Activated CD4-positive, alpha-beta T cell treated with anti-CD3 and anti-CD28 coated beads, Interleukin-10, Interleukin-2, amounts not matched to agents 100 ng/mL and 50 ng/mL, durations not matched to agents 16 hours and 8 hours (primary cell): ENCODE measurements around the gene BABAM1.

Experiments used
- DNase-seq: peaks from one replicate; pipeline ENCODE4 v3.0.0-alpha.2; 2020

BABAM1 gene

DNA sequence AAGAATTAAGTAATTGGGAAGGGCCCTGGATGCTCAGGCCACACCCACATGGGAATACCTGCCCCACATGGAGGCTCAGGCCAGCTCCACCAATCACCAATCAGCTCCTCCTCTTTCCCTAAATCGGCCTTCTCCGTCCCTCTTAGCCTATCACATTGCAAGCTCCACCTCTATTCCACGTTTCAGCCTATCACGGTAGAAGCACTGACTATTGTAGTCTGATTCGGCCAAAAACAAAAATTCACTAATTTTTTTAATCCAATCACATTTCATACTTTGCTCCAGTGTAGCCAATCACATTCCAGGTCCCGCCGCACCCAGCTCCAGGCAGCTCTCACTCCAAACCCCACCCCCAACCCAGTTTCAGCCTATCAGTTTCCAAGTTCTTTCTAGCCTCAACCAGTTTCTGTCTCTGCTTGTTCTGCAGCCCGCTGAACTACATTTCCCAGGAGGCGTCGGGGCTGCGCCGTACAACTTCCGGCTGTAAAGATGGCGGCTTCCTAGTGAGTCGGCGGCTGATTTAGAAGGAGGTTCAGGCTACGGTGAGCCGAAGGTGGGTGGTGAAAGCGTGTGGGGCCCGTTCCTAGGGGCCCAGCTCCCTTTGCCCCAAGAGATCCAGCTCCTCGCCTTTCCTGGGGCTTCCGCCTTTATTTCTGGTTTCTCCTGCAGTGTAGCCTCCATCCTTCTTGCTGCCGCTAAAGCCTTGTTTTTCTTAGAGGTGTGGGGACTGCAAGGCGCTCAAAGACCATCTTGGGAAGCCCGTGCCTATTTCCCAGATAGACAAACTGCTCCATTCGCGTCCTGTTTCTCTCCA, at the start of gene BABAM1:
BABAM1 (plus strand) TSS at position 469 of the 814 bp plus-strand sequence. CDS start 1,364 bp downstream, outside the sequence.
- peak; percentile 99 for DNase-seq

DNA sequence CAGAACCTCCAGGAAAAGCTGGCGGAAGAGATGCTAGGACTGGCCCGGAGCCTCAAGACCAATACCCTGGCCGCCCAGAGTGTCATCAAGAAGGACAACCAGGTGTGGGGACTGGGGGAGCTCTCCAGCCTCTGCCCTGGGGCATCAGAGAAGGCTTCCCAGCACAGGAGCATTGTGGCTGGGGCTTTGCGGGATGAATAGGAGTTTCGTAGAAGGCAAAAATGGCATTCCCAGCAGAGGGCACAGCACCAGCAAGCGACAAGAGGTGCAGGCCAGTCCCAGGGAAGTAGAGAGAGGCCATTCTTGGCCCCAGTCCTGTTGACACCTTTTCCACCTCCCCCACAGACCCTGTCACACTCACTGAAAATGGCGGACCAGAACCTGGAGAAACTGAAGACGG, 48.0 kb upstream of the BABAM1 start:
- DNase-seq, result no peak

GRCh38 chr19:17220207-17220758, 47.0 kb upstream of the BABAM1 start:
- DNase-seq, result no peak

GRCh38 chr19:17225053-17225452, 42.2 kb upstream of the BABAM1 start:
- DNase-seq, result no peak

GRCh38 chr19:17226002-17226933, 41.0 kb upstream of the BABAM1 start, which contains the start of gene OCEL1:
TSS of gene OCEL1 (plus strand) at chr19:17226226. CDS start at chr19:17226248, 22 bp downstream.
- peak; percentile 97 for DNase-seq

- no peak for DNase-seq
Measured at GRCh38 chr19:17227798-17228367, 39.4 kb upstream of the BABAM1 start.

DNA sequence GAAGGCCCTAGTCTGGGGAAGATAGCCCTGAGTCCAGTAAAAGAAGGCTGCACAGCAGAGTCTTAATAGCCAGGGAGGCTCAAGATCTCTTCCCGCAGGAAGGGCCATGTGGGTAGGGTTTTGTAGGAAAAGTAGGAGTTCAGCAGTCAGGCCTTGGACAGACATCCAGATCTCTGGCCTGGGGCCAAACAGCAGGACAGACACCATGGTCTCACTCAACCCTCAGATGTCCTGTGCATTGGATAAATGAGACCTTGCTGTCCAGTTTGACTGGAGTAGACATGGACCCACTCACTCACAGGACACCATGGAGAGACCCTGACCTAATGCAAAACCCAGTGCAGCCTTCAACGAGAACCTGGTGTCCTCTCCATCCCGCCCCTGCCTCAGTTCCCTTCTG, 37.4 kb upstream of the BABAM1 start:
- DNase-seq, result no peak

DNA sequence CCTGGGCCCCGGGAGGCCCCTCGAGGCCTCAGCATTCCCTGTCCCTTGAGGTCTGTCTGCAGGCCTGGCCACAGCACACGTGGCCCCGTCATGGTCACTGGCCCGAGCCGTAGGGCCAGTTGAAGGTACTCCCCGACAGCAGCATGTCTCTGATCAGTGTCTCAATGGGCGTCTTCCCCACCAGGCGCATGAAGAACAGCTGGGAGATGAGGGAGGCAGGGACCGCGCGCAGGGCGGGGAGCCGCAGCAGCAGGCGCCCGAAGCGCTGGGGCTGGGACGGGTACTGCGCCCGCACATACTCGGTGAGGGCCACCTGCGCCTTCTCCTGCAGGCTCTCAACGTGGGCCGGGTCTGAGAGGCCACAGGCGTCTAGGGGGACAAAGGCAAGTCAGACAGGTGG, 35.0 kb upstream of the BABAM1 start:
- DNase-seq, result no peak

GRCh38 chr19:17234911-17235299, 32.3 kb upstream of the BABAM1 start:
- DNase-seq, result peak; percentile 76

DNA sequence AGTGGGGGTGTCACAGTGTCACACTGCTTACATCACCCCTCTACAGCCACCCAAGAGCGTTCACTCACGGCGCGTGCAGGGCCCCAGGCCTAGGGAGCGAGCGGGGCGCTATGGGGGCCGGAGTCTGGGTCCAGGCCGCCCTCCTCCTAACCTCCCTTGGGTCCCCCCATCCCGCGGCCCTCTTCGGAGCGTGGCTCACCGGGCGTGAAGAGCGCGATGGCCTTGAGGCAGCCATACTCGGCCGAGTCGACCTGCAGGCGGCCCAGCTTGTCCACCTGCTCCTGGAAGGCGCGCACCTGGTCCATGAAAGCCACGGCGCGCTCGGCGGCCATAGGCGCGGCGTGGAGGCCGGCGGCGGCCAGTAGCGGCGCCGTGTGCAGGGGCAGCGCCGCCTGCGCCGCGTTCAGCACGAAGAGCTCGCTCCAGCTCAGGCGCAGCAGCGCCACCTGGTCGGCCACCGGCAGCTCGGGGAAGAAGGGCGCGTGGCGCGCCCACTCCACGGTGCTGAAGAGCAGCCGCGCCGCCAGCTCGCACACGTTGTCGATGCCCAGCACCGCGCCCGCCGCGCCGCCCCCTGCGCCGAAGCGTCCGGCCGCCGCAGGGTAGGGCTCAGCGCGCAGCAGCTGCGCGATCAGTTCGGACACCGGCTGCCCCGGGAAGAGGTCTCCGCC, 31.8 kb upstream of the BABAM1 start:
- DNase-seq, result peak; percentile 79

DNA sequence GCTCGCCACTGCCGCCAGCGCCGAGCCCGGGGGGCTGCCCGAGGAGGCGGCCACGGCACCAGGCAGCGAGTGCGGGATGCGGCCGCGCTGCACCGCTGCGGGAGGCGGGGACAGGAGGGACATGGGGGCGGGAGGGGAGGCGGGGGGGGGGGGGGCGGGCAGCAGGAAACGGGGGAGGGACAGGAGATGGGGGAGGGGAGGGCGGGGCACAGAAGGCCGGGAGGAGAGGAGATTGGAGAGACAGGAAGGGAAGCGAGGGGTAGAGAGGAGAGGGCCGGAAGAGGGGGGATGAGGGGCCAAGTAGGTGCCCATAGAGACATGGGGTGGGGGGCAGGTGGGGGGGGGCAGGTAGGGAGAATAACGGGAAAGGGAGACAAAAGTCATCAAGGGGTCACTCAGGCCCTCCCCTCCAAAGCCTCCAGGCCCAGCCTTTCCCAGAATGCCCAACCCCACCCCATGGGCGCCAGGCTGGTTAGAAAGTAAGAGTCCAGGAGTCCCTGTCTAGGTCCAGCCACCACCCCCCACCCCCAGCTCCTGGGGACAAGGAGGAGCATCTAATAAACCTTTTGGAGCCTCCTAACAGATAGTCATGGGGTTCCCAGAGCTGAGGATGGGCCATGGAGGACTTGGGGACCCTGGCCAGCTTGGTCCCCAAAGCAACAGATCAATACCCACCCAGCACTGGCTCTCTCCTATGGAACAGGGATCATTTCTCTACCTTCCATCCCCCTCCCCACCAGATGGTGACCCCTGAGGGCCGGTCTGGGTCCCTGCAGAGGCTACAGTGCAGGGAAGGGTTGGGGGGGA, 31.1 kb upstream of the BABAM1 start:
- DNase-seq, result peak; percentile 52

DNA sequence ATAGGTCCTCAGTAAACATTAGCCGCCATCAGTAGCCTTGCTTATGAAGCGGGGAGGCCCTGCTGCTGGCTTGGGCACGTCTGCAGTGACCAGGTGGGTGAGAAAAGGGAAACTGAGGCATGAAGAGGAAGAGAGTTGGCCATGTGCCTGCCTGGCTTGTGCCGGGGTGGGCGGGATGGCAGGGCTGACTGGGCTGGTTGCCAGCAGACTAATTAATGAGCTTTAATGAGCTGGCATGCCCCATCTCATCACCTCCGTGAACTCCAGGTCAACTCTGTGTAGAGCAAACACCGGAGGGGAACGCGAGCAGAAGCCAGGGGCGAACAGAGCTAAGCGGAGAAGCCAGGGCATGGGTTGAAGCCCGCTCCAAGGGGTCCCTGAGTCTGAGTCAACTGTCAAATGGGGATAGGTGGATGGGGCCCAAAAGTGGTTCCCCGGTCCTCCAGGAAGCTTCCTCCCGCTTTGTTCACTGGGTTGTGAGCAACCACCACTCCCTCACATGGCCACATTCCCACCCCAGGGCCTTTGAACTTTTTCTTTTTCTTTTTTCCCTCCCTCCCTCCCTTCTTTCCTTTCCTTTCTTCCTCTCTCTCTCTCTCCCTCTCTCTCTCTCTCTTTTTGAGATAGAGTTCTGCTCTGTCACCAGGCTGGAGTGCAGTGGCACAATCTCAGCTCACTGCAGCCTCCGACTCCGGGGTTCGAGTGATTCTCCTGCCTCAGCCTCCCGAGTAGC, 30.3 kb upstream of the BABAM1 start:
- no peak for DNase-seq

GRCh38 chr19:17237747-17238706, 29.2 kb upstream of the BABAM1 start:
- DNase-seq, result no peak

- no peak for DNase-seq
Measured at GRCh38 chr19:17240062-17240752, 27.0 kb upstream of the BABAM1 start.

DNA sequence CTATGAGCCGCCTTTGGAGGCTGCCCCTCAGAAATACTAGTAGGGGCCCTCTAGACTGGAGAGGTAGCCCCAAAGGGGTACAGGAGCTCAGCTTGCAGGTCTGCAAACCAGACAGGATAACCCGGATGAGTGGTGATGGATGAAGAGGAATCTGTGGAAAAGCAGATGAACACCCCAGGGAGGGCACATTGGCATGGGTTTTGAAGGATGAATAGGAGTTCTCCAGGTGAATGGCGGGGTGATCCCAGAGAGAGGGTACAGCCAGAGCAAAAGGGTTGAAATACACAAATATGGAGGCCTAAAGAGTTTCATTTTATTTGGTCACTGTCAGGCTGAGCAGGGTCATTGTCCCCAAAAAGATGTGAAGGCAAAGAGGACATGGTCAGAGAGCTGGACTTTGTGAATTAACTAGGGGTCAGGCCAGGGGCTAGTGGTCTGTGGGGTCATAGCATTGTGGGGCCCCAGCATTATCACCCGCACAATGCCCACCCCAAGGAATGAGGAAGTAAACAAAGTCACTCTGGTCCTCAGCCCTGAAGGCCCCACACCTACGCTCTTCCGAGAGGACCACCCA, 26.3 kb upstream of the BABAM1 start:
- no peak for DNase-seq

DNA sequence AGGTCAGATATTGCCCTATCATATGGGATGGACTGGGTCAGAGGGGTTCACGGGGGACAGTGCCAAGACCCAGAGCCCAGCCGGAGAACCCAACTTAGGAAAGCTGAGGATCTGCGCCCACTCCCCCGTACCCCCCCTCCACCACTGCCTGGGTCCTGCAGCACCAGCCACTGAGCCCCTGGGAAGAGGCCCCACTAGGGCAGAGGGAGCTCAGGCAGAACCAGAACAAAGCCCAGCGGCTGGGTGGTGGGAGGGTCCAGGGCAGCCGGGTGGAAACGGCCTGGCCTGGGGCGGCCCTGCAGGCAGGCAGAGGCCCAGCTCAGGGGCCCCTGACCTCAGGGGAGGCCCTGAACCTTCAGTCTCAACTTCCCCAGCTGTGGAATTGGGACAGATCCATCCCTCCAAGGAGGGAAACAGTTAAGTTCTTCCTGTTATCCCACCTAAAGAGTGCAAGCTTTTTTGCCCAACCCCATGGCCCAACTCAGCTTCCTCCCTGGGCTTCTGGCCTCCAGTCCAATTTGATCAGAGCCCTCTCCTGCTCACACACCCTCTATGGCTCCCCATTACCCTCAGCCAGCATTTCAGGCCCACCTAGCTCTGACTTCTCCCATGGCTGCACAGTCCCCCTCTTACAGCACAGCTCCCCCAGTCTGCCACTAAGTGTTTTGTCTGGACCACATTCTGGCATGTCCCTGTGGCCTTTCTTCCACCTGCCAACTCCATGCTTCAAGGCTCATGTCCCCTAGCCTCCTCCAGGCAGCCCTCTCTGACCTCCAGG, 24.6 kb upstream of the BABAM1 start:
- DNase-seq, result no peak

DNA sequence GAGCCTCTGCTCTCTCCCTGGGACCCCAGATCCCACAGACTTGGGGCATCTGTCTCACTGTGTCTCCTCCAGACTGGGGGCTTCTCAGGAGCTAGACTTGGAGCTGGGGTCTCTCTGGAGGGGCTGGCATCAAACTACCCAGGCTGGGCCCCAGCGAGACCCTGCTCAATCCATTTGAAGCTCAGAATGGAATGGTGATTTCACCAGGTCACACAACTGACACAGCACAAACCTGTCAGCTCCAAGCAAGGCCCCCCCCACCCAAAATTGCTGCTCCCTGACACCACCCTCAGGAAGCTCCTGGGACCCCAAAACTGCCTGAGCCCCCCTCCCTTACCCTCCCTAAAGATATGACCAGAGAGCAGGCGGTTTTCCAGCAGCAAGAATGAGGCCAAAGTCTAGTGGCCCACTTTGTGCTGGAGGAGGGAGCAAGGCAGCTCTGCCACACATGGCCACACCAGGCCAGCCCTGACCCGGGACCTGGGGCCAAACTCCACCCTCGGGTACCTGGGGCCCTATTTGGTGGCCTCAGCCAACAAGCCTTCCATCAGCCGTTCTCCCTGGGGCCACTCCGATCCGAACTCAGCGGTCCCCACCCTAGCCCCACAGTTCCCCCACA, 23.9 kb upstream of the BABAM1 start:
- DNase-seq, result no peak
